ENCODE measurements around the gene OR5H6.

- no peak for TF ChIP-seq CTCF (IDR thresholded peaks at IDR 0.05)
- no peak for TF ChIP-seq POLR2A (IDR thresholded peaks at IDR 0.05)
Measured at GRCh38 chr3:98259707-98260106, 4.3 kb upstream of the OR5H6 start.
